Measurements from ENCODE around the gene BTNL8.
A peak's percentile ranks its signal among the peaks of the same experiment; 100 is the strongest.

BTNL8 gene, protein sequence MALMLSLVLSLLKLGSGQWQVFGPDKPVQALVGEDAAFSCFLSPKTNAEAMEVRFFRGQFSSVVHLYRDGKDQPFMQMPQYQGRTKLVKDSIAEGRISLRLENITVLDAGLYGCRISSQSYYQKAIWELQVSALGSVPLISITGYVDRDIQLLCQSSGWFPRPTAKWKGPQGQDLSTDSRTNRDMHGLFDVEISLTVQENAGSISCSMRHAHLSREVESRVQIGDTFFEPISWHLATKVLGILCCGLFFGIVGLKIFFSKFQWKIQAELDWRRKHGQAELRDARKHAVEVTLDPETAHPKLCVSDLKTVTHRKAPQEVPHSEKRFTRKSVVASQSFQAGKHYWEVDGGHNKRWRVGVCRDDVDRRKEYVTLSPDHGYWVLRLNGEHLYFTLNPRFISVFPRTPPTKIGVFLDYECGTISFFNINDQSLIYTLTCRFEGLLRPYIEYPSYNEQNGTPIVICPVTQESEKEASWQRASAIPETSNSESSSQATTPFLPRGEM

DNA sequence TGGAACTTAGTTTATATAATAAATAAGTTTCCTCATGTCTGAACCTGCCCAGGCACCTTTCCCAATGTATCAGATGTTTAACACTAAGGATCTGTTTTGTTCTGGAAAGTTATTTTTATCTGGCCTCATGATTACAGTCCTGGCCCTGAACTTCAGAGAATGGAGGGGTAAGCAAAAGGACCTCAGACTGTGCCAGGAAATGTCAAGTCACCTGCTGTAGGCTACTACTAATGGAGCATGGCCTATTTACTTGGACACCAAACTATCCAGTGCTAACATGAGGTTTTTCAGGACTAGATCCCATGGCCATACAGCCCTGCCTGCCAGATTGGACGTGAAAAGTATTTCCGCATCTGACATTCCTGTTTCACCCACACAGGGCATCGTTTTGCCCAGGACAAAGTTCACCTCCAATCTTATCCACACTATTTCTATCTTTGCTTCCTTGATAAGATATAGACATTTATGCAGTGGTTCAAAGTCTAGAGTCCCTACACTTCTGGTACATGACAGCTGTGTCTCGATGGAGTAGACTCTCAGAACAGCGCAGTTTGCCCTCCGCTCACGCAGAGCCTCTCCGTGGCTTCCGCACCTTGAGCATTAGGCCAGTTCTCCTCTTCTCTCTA lies at the start of gene BTNL8:
BTNL8 (plus strand) TSS at position 539 of the 626 bp plus-strand sequence. CDS start 152 bp downstream, outside the sequence.
- no peak for DNase-seq

DNA sequence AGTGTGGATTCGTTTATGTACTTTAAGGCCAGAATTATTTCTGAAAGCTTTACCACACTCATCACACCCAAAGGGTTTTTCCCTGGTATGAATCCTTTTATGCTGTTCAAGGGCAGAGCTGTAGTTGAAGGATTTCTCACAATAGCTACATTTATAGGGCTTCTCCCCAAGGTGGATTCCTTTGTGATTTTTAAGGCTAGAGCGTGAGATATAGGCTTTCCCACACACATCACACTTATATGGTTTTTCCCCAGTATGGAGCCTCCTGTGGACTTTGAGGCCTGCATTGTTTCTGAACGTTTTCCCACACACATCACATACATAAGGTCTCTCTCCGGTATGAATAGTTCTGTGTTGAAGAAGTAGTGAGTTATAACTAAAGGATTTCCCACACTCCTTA lies 49.1 kb upstream of the BTNL8 start:
- no peak for DNase-seq

DNA sequence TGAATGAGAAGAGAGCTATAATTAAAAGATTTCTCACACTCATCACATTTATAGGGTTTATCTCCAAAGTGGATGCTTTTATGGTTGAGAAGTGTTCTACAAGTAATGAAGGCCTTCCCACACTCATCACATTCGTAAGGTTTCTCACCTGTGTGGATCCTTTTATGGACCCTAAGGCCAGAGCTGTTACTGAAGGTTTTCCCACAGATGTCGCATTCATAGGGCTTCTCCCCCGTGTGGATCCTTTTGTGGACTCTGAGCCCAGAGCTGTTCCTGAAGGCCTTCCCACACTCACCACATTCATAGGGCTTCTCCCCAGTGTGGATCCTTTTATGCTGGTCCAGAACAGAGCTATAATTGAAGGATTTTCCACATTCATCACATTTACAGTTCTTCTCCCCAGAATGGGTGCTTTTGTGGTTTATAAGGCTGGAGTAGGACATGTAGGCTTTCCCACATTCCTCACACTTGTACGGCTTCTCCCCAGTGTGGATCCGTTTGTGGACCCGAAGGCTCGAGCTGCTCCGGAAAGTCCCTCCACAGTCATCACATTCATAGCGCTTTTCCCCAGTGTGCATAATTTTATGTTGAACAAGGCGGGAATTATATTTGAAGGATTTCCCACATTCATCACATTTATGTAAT lies 48.4 kb upstream of the BTNL8 start:
- DNase-seq = no peak

DNA sequence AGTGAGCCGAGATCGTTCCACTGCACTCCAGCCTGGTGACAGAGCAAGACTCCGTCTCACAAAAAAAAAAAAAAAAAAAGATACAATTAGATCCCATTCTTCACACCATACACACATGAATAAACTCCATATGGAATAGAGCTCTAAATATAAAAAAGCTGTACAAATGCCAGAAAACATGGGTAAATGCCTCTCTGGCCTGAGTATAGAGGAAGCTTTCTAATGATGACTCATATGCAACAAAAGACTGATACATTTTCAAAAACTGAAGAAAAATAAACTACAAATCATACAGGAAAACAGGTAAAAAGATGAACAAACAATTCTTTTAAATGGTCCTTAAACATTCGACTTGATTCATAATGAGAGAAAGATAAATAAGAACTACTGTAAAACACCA lies 46.5 kb upstream of the BTNL8 start:
- DNase-seq = no peak

DNA sequence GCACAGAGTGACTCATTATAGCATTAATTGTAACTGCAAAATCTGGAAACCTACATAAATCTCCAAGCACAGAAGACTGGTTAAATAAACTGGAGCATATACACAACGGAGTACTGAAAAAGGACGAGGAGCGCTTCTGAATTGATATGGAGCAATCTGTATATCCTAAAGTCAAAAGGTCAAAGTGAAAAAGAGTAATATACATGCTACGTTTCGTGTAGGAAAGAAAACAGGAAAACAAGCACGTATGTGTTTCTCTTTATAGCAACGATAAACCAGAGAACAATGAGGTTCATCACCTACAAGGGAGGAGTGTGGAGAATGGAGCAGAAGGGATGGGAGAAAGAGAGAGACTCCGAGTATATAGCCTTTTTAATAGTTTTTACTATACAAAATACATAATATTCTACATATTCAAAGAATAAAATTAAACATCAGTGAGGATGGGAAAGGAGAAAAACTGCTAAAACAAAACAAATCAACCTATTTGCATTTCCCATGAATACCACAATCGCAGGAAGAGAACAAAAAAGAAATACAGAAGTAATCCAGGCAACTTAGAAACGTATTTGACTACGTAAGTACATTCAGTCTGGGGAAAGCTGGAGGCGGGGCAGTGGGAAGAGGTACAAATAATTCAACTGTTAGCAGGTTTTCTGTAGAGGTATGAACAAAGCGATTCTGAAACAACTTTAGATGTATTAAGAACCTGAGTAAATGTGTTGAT lies 45.7 kb upstream of the BTNL8 start:
- DNase-seq = no peak

DNA sequence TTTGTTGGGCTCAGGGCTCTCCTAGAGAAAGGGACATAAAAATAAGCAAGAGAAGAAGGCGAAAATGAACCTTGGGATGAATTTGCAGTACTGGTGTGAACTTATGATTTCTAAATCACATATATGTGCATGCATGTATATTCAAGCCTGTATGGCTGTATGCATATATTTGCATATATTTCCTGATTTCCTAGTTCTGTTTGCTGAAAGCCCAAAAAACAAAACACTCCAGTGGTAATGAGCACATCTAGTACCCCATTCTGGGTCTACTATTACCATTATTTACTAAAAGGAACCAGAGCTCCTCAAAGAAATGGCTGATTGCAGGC lies 45.1 kb upstream of the BTNL8 start:
- no peak for DNase-seq

DNA sequence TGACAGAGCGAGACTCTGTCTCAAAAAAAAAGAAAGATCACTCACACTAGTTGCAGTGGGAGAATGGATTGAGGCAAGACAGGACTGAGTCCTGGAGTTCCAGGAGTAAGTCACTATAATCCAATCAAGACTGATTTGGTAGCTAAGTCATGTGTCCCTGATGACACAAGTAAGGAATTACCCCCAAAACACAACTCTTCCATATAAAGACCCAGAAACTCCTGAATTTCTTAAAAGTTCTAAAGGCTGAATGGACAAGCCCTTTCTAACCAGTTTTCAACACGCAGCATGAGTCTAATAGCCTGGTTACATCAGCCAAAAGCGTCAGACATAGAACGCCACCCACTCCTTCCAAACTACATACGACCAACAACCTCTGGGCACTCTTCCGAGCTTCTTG lies 40.4 kb upstream of the BTNL8 start:
- DNase-seq = no peak

DNA sequence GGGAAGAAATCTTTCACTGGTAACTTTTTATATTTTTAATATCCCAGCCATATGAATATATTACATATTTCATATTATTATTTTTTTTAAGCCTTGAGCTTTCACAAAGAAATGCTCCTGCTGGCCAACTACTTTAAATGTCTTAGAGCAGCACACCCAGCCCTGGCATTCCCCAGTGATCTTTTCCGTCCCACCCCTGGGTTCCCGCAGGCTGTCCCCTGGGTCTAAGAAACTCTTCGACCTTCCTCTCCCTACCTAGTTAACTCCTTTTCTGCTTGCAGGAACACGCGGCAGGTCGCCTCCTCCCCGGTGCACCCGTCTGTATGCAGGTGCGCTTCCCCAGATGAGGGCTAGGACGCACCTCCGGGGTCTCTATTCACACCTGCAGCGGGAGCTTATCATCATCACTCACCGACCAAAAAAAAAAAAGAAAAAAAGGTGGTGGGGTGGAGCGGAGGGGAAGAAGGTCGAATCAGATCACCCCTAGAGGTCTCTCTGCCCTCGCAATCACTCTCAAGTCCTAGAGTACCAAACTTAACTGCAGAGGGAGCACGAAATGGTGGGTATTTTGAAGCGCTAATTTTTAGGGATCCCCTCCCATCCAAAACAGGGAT lies 38.6 kb upstream of the BTNL8 start:
- no peak for DNase-seq

DNA sequence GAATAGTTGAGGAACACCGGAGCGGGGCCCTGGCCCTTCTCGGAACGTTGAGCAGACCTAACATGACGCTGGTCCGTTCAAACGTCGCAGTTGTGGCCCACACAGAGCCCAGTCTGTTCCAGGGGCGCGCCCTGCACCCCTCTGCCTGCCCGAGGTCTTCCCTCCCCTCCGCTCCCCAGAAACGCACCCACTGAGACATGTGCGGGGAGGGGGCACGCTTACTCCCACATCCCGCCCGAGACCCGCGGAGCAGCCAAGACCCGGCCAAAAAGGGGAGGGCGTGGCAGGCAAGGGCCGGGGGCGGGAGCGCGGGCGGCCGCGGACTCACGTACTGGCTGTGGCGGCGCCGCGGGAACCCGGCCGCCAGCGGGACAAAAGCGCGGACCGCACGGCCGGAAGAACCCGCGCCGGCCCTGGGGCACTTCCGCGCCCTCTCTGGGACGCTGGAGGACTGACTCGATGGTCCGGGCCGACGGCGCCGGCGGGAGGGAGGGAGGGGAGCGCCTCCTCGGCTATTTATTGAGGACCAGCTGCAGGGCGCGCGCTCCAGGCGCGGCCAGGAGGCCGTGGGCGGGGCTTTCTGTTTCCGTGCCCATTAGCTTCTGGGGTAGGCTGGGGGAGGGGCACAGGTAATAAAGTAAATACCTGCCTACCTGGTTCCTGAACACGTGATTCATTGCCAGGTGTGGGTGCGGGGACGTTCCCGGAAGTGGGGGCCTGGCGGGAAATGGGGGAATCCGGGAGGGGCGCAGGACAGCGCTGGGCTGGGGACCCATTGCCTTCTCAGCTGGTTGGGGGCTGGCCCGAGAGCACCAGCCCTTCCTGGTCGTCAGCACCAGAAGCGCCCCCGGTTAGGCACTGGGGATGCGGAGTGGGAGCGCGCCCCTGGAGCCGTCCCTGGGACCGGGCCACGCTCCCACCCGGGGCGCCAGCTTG lies 37.8 kb upstream of the BTNL8 start, which contains the start of gene ZFP62:
ZFP62 (minus strand) TSS at position 390 of the 936 bp plus-strand sequence; CDS start at position 333, 57 bp downstream.
- DNase-seq = peak in 13 of 14 donors; percentile 53 to 89 (median 77)

DNA sequence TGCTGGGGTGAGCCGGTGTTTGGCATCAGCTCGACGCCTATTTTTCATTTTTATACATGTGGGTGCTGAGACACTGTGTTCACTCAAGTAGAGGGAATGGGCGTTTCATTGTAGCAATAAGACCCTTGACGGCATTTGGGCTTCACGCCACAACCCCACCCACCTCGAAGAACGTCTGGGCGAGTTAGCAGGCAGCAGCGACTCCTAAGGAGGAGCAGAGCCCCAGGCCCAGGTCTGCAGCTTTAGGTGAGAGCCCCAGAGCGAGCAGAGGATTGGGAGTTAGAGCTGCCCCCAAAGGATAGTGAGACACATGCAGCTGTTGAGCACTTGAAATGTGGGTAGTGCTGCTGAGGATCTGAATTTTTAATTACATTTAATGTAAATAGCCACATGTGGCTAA lies 36.3 kb upstream of the BTNL8 start:
- DNase-seq = no peak

DNA sequence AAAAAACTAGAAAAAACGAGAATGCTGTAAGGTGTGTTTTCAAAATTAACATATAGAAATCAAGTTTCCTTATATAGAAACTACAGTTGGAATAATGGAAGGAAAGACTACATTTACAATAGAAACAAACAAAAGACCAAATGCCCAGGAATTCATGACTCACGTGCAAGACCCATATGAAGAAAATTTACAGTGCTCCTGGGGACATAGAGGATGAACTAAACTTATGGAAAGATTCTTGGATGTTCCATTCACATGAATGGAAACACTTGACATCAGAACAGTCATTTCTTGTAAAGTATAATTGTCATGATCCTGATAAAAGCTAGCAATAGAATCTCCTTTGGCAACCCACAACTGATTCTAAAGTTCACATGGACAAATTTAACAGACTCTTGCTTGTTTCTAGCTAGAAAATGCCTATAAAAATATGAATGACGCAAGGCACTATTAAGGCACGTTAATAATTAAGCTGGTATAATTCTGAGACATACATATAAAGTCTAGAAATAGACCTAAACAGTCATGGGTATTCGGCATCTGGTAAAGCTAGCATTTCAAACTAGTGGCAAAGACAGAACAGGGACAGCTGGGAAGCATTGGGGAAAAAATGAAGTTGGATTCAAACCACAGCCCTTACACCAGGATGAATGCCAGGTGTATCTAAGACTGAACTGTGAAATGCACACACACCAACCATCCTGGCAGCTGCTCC lies 32.8 kb upstream of the BTNL8 start:
- DNase-seq = no peak

DNA sequence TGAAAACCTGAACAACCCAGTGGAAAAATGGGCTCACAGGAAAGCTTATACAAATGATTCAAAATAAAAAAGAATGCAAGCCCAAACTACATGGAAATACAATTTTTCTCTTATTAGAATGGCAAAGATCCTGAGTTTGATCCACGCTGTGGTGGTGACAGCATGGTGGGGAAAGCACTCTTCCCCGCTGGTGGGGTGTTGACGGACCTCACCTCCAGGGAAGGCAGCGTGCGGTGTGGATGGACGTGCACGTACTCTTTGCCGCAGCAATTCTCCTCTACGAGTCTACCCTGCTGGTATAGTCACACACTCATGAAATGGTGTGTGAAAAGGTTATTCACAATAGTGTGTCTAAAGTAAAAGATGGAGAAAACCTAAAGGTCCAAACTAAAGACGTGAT lies 32.0 kb upstream of the BTNL8 start:
- DNase-seq = no peak

DNA sequence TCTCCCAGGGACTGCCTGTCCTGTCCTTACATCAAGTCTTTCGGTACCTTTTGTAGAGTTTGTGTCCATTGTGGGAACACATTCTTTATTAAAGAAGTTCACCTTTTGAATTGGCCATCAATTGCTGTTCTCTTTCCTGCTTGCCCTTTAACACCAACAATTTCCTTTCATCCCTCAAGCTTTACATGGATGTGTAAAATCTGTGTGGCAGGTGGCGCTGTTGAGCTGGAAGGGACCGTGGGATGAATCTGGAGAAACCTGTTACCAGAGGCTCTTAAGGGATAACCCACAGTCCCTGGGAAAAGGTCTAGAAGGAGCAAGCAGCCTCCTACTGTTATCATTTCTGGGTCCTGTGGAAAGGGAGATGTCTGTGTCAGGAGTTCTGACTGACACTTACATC lies 30.0 kb upstream of the BTNL8 start:
- DNase-seq = peak in 12 of 14 donors; percentile 3 to 60 (median 34)

DNA sequence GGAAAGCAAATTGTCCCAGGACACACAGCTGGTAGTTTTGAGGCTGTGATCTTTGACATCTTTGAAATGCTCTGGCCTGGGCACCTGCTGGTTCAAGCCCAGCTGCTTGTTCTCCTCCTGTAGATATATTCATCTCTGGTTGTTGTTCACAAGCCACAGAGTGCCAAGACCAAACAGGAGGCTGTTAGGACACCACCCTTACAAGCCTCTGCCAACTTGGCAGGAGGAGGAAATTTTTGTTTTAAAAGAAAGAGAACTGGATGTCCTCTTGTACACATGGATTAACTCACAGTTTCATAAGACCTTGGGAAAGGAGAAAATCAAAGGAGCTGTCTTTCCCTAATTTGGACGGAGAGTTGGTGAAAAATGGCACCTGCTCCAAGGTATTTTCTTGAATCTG lies 29.4 kb upstream of the BTNL8 start:
- no peak for DNase-seq

DNA sequence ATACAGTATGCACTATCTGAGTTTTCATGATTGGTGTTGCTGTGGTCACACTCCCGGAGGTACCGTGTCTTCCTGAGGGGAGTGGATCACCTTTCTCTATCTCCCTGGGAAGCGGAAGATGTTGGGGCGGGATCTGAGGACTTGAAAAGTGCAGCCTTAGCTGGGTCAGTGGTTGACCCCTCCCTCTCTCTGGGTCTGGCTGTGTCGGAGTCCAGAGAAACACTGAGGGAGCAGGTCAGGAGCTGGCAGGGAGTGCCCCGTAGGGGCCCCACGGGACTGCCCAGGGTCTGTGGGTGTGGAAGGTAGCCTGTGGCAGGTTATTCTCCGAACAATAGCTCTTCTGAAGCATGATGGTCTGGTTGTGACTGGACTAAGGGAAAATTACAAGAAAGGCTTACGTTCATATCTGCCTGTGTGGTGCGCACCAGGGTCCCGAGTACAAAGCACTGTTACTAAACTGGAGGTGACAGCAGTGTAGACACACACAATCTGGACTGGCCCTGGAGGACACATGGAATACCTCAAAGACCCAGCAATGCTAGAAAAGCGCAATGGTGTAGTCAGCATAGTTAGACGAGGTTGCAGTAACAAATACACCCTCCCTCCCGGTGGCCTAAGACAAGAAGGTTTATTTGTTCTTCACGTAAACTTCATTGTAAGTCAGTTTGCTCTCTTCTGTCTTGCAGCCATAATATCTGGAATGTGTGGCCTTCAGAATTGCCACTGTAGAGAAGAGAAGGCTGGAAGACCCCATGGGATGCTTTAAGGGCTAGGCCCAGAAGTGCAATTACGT lies 28.5 kb upstream of the BTNL8 start:
- DNase-seq = no peak

DNA sequence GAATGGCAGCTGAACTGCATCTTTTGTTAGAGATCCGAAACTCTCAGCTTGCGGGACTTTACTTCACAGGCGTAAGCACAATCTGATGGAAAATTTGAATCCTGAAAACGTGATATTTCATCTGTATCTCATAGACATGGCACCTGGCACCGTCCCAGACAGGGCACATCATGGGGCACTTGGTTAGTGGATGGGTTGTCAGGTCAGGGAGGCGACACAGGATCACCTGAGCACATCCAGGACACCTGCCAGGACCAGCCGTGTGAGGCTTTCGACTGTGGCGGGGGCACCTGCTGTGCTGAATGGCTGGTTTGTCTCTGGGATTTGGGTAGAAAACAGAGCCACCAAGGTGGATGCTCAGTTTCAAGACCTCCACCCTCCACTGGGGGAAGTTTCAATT lies 26.5 kb upstream of the BTNL8 start:
- DNase-seq = no peak

DNA sequence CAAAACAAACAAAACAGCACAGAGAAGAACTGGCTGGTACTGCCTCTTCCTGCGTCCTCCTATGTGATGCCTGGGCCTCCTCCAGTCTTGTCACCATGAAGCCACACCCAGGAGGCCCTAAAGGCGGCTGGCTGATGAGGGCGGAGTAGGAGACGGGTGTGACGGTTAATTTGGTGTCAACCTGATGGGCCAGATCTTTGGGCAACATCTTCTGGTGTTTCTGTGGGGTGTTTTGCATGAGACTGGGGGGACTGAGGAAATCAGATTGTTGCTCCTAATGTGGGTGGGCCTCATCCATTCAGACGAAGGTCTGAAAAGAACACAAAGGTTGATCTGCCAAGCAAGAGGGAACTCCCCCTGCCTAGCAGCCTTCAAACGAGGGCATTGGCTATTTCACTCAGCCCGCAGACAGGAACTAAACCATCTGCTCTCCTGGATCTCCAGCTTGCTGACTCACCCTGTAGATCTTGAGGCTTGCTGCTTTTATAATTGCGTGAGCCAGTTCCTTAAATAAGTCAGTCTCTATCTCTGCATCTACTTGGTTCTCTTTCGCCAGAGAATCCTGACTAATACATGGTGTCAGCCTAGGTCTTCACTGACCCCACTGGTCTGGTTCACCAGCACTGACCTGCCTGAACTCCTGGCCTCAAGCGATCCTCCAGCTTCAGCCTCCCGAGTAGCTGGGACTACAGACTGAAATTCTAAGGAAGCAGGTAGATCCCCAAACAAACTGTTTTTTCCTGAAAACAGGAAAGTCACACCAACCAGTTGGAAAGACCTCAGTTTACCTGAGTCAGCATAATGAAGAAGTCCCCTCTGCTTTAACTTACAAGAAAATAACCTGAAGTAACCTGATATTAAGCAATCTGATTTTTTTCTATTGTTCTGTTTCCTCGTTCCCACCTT lies 25.1 kb upstream of the BTNL8 start:
- DNase-seq = no peak

DNA sequence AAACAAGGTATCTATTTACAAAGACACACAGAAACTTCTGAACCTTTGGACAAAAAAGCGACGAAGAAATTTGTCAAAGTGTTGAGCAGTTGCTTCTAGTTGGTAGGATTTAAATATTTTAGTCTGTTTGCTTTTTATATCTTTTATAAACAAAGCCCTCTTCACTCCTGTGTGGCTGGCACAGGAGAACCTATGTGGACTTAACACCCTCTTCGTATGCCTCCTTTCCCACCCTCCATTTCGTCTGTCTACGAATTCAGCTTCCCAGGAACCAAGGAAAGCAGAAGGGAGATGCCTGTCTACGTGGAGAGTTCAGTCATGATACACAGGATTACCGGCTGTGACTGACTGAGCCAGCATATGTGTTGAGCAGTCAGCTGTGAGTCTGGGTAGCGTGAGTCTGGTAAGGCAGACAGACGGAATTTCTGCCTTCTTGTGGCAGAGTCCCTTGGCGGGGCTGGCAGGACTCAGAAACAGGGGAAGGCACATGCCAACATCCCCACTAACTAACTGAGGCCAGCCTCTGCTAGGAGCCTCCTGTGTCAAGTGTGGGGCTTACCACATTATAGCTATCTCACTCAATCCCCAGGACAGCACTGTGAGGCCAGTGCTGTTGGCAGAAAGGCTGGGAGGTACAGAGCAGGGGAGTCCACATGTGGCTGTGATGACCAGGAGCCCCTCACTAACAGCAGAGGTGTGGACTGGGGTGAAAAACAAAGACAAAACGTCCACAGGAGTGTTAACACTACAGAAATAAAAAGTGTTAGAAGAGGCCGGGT lies 24.0 kb upstream of the BTNL8 start:
- no peak for DNase-seq

All from C1 segment of cervical spinal cord (tissue), 14 donors.